Thoracic aorta (tissue), 2 donors: ENCODE measurements around the gene CTIF. TPM values are rescaled to one million over a fixed set of nuclear protein-coding genes. Genes with fewer than 3 reads are reported as not detected.

ENCODE experiments used
- ATAC-seq: fragments of 150-250 bp; one replicate; pipeline ENCODE4 v1.8.0; 2017; ENCODE audit warnings: low read depth; ENCODE audit not compliant: insufficient number of reproducible peaks, low FRiP score
- DNase-seq: peaks from one replicate; pipeline ENCODE4 v3.0.0-alpha.2; 2020; ENCODE audit warnings: low spot score
- H3K27ac ChIP-seq, 2 donors: fragments of 200-600 bp; sonication (generic); 1 replicate in 1 of 2; 2 replicates in 1 of 2; pipeline ENCODE4 v1.5.1; 2016; ENCODE audit warnings: mild to moderate bottlenecking in 2 of 2, moderate library complexity in 2 of 2
- H3K27me3 ChIP-seq: fragments of 200-600 bp; sonication (generic); replicated peaks from 2 replicates; pipeline ENCODE4 v1.6.0; 2016; ENCODE audit warnings: mild to moderate bottlenecking; ENCODE audit not compliant: insufficient read depth
- H3K36me3 ChIP-seq: fragments of 200-600 bp; sonication (generic); one replicate; pipeline ENCODE4 v1.5.1; 2016
- H3K4me1 ChIP-seq, 2 donors: fragments of 200-600 bp; sonication (generic); 1 replicate in 1 of 2; 2 replicates in 1 of 2; pipeline versions ENCODE4 v1.5.1 to v1.6.0; 2016; ENCODE audit warnings: low read depth in 2 of 2, mild to moderate bottlenecking in 1 of 2; ENCODE audit not compliant: control insufficient read depth in 1 of 2
- H3K4me3 ChIP-seq: fragments of 200-600 bp; sonication (generic); 2 replicates; pipeline ENCODE4 v1.5.1; 2016; ENCODE audit warnings: mild to moderate bottlenecking
- H3K9me3 ChIP-seq: fragments of 200-600 bp; sonication (generic); 2 replicates; pipeline ENCODE4 v1.5.1; 2016
- CTCF ChIP-seq: fragments of 200-600 bp; sonication (generic); IDR thresholded peaks from one replicate; pipeline ENCODE4 v1.5.1; 2019; ENCODE audit warnings: antibody characterized with exemption
- total RNA-seq, 2 donors: library from RNA; depleted of rRNA; stranded (reverse); fragments of >200 nt; gene quantifications; one replicate each; pipeline versions ENCODE4 v1.1.0 to v1.2.3, GENCODE V29; 2016

The CTIF gene
- total RNA-seq, 2 donors from 2014 or later = 63.3 to 125 TPM

GRCh38 chr18:48695671-48696070 lies 156.8 kb downstream of the CTIF start:
- H3K36me3 ChIP-seq = no peaks in the 10 kb centered on the region
- no peaks in the 10 kb centered on the region for H3K9me3 ChIP-seq
- no peak for TF ChIP-seq CTCF
- DNase-seq (no peak), ATAC-seq (no peak)
- peaks cover 8 to 39% of the 10 kb centered on the region in 2 donors for H3K4me1 ChIP-seq
- no peak overlapping the region for H3K27ac ChIP-seq
- no peaks in the 10 kb centered on the region for H3K27me3 ChIP-seq
- H3K4me3 ChIP-seq = no peak overlapping the region

GRCh38 chr18:48696218-48696617 lies 157.4 kb downstream of the CTIF start:
- Histone ChIP-seq H3K27ac (no peak overlapping the region), H3K9me3 (no peaks in the 10 kb centered on the region), H3K36me3 (no peaks in the 10 kb centered on the region), H3K27me3 (no peaks in the 10 kb centered on the region), H3K4me3 (no peak overlapping the region), H3K4me1 (peaks cover 8 to 39% of the 10 kb centered on the region in 2 donors)
- no peak for DNase-seq
- TF ChIP-seq CTCF = no peak
- ATAC-seq = no peak

GRCh38 chr18:48697441-48697840 lies 158.6 kb downstream of the CTIF start:
- ATAC-seq (no peak), DNase-seq (no peak)
- TF ChIP-seq CTCF = no peak

GRCh38 chr18:48698707-48699106 lies 159.9 kb downstream of the CTIF start:
- H3K4me3 ChIP-seq = no peak overlapping the region
- ATAC-seq (no peak), DNase-seq (no peak)
- peaks cover 4 to 28% of the 10 kb centered on the region in 2 donors for H3K4me1 ChIP-seq
- no peak for TF ChIP-seq CTCF
- no peaks in the 10 kb centered on the region for H3K27me3 ChIP-seq
- H3K27ac ChIP-seq = no peak overlapping the region
- no peaks in the 10 kb centered on the region for H3K9me3 ChIP-seq
- no peaks in the 10 kb centered on the region for H3K36me3 ChIP-seq

More at GRCh38 chr18:48697441-48697840, 158.6 kb downstream of the CTIF start:
- Histone ChIP-seq H3K4me1 (peaks cover 8 to 36% of the 10 kb centered on the region in 2 donors), H3K27ac (no peak overlapping the region), H3K36me3 (no peaks in the 10 kb centered on the region), H3K4me3 (no peak overlapping the region), H3K9me3 (no peaks in the 10 kb centered on the region), H3K27me3 (no peaks in the 10 kb centered on the region)

GRCh38 chr18:48699761-48700160 lies 160.9 kb downstream of the CTIF start:
- H3K36me3 ChIP-seq = no peaks in the 10 kb centered on the region
- no peaks in the 10 kb centered on the region for H3K27me3 ChIP-seq
- H3K4me1 ChIP-seq = peaks cover 0 to 20% of the 10 kb centered on the region in 2 donors
- no peak for TF ChIP-seq CTCF
- H3K4me3 ChIP-seq = no peak overlapping the region
- DNase-seq (no peak), ATAC-seq (no peak)
- no peak overlapping the region for H3K27ac ChIP-seq
- no peaks in the 10 kb centered on the region for H3K9me3 ChIP-seq
